SU-DHL-6 (cell line): ENCODE results near the gene MTERF4.

ENCODE experiments used
- EZH2phosphoT487 ChIP-seq: fragments of 200-600 bp; sonication (generic), shearing (Covaris generic); conservative IDR thresholded peaks from 2 replicates; pipeline ENCODE4 v1.6.1; 2018; ENCODE audit warnings: mild to moderate bottlenecking, antibody characterized with exemption, low read length, moderate library complexity, mixed read lengths
- TF ChIP-seq, protein P1 (sequence below): fragments of 200-600 bp; sonication (generic); IDR thresholded peaks from one replicate; pipeline ENCODE4 v1.5.1; 2017; ENCODE audit warnings: antibody characterized with exemption, mild to moderate bottlenecking, low read length, moderate library complexity; ENCODE audit not compliant: insufficient read depth, poor library complexity, severe bottlenecking

DNA sequence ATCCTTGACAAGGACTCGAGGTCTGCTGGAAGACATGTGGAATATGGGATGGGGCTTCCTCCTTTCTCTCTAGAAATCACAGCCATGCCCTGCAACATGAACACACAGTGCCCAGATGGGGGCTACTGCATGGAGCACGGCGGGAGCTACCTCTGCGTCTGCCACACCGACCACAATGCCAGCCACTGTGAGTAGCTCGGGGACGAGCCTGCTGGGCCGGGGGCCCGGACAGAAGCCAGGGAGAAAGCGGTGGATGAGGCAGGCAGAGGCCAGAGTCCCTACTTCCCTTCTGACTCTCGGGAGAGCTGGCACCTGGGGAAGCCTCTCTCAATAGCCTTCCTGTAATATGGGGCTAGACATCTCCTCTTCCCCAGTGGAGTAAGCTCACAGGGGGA lies 53.1 kb downstream of the MTERF4 start:
- TF ChIP-seq, protein P1, sequence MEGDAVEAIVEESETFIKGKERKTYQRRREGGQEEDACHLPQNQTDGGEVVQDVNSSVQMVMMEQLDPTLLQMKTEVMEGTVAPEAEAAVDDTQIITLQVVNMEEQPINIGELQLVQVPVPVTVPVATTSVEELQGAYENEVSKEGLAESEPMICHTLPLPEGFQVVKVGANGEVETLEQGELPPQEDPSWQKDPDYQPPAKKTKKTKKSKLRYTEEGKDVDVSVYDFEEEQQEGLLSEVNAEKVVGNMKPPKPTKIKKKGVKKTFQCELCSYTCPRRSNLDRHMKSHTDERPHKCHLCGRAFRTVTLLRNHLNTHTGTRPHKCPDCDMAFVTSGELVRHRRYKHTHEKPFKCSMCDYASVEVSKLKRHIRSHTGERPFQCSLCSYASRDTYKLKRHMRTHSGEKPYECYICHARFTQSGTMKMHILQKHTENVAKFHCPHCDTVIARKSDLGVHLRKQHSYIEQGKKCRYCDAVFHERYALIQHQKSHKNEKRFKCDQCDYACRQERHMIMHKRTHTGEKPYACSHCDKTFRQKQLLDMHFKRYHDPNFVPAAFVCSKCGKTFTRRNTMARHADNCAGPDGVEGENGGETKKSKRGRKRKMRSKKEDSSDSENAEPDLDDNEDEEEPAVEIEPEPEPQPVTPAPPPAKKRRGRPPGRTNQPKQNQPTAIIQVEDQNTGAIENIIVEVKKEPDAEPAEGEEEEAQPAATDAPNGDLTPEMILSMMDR = no peak
- TF ChIP-seq EZH2phosphoT487 = no peak
